Measurements from ENCODE around the gene MRPL21.
"Not testable (repeated sequence)": the region's sequence is repeated elsewhere in the genome, so short reads cannot be mapped to it uniquely, and the experiment has no call there.

The MRPL21 gene

GRCh38 chr11:68868221-68868835 lies 35.3 kb downstream of the MRPL21 start:
- DNase-seq (ENCODE audit: low read depth): no peak

- no peak for DNase-seq (ENCODE audit: low read depth)
These were observed 36.6 kb downstream of the MRPL21 start for GRCh38 chr11:68867066-68867465.

- DNase-seq (ENCODE audit: low read depth): no peak
These were observed 38.4 kb downstream of the MRPL21 start for GRCh38 chr11:68865241-68865640.

- DNase-seq (ENCODE audit: low read depth): no peak
These were observed 39.9 kb downstream of the MRPL21 start for GRCh38 chr11:68863553-68864265.

GRCh38 chr11:68862421-68862820 lies 41.2 kb downstream of the MRPL21 start:
- no peak for DNase-seq (ENCODE audit: low read depth)

GRCh38 chr11:68859123-68859522 lies 44.5 kb downstream of the MRPL21 start:
- DNase-seq (ENCODE audit: low read depth): no peak

GRCh38 chr11:68857037-68857586 lies 46.5 kb downstream of the MRPL21 start:
- no peak for DNase-seq (ENCODE audit: low read depth)

GRCh38 chr11:68856425-68857030 lies 47.1 kb downstream of the MRPL21 start:
- DNase-seq (ENCODE audit: low read depth): not testable (repeated sequence)

GRCh38 chr11:68855205-68855981 lies 48.2 kb downstream of the MRPL21 start:
- DNase-seq (ENCODE audit: low read depth): no peak

- no peak for DNase-seq (ENCODE audit: low read depth)
These were observed 49.2 kb downstream of the MRPL21 start for GRCh38 chr11:68854273-68854958.

- DNase-seq (ENCODE audit: low read depth): no peak
These were observed 51.0 kb downstream of the MRPL21 start for GRCh38 chr11:68852628-68853027.

- no peak for DNase-seq (ENCODE audit: low read depth)
These were observed 55.2 kb downstream of the MRPL21 start for GRCh38 chr11:68848429-68848828.

GRCh38 chr11:68847395-68847794 lies 56.2 kb downstream of the MRPL21 start:
- DNase-seq (ENCODE audit: low read depth): no peak

- DNase-seq (ENCODE audit: low read depth): no peak
These were observed 58.2 kb downstream of the MRPL21 start for GRCh38 chr11:68845351-68846002.

GRCh38 chr11:68844801-68845200 lies 58.8 kb downstream of the MRPL21 start:
- DNase-seq (ENCODE audit: low read depth): no peak

- DNase-seq (ENCODE audit: low read depth): no peak
These were observed 59.3 kb downstream of the MRPL21 start for GRCh38 chr11:68844376-68844775.

GRCh38 chr11:68843703-68844312 lies 59.8 kb downstream of the MRPL21 start:
- no peak for DNase-seq (ENCODE audit: low read depth)

- DNase-seq (ENCODE audit: low read depth): no peak
These were observed 60.5 kb downstream of the MRPL21 start for GRCh38 chr11:68843052-68843561.

GRCh38 chr11:68842427-68843051 lies 61.1 kb downstream of the MRPL21 start:
- DNase-seq (ENCODE audit: low read depth): no peak

Data from GM04503 (cell line).